ENCODE data around the gene CEP85. TPM values are rescaled to one million over a fixed set of nuclear protein-coding genes. Genes with fewer than 3 reads are reported as not detected.

CEP85 gene
- total and polyA plus RNA-seq, 2 of the 13 experiments (the other 11 are each of a cell fraction or from before 2014, with no cell fraction given) = 16.1 to 26.7 TPM

DNA sequence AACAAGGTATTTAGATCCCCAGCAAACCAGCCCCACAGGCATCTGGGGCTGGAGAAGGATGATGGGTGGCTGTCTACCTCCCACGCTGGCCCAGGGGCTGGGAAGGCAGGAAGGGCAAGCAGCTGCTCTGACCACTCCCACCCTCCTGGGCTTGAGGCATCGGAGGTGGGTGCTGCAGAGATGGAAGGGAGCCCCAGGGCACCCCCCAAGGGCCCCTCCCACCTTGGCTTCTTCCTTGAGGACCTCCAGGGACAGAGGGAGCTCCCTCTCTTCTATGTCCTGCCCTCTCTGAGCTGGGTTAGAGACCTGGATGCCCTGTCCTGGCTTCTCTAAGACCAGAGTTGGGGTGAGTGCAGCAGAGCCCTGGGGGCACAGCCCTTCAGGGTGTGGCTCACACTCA lies 86.9 kb downstream of the CEP85 start (continued):
- TF ChIP-seq TOE1 (CRISPR knock-in tag; IDR thresholded peaks at IDR 0.05) = no peak
- no peak for TF ChIP-seq BORCS8-MEF2B (CRISPR knock-in tag; IDR thresholded peaks at IDR 0.05)
- no peak for TF ChIP-seq ZNF850 (CRISPR knock-in tag; conservative IDR thresholded peaks at IDR 0.05)
- TF ChIP-seq, protein P1, sequence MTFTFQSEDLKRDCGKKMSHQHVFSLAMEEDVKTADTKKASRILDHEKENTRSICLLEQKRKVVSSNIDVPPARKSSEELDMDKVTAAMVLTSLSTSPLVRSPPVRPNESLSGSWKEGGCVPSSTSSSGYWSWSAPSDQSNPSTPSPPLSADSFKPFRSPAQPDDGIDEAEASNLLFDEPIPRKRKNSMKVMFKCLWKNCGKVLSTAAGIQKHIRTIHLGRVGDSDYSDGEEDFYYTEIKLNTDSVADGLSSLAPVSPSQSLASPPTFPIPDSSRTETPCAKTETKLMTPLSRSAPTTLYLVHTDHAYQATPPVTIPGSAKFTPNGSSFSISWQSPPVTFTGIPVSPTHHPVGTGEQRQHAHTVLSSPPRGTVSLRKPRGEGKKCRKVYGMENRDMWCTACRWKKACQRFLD (CRISPR knock-in tag; IDR thresholded peaks at IDR 0.05; ENCODE audit: borderline replicate concordance) = no peak

DNA sequence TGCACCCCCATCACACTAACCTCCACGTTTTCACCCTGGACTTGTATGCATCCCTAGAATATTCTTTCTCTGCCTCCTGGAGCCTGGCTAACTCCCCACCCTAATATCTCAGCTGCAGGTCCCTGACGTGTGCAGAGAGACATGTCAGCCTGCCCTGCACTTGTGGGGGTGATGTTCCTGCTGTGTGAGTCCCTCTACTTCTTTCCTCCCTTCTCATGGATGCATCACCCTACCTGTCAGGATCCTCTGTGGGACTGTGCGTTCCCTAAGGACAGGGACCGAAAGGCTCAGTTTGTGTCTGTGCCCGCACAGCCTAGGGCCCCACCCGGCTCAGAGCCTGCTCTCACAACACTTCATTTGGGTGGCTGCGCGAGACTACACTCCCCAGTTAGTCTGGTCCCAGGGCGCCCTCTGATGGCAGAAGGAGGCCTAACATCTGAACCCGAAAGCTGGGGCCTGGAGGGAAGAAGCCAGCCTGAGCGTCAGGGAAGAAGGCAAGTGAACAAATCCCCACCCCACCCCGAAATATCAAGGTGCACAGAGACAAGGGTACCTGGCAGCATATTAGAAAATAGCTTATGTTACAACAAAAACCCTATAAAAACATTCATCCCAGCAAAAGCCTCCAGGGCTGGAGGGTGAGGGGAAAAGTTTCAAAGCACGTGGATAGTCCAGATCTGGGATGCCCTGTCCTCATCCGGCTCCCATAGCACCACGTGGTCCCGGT lies 87.5 kb downstream of the CEP85 start:
- Histone ChIP-seq H2AFZ (ENCODE audit: low read length) (no peak overlapping the region), H3K4me3 (replicated peaks in 1 of 3; ENCODE audit: insufficient read depth in 1 of 3, low read depth in 2 of 3, low read length in 3 of 3) (no peak overlapping the region; a peak in 1 of 6 replicates), H3K36me3 (replicated peaks in 1 of 2; ENCODE audit: control insufficient read depth in 1 of 2, insufficient read depth in 2 of 2, low read length in 2 of 2) (no peaks in the 10 kb centered on the region), H3K79me2 (ENCODE audit: insufficient read depth, low read length) (no peaks in the 10 kb centered on the region), H3K4me1 (ENCODE audit: insufficient read depth, low read length) (no peaks in the 10 kb centered on the region), H3K9me3 (ENCODE audit: low read length) (no peaks in the 10 kb centered on the region), H3K27ac (ENCODE audit: extremely low read length, insufficient read depth, low read length) (no peak overlapping the region), H4K20me1 (ENCODE audit: insufficient read depth, low read length) (no peaks in the 10 kb centered on the region), H3K9ac (ENCODE audit: insufficient read depth, low read depth, low read length) (no peak overlapping the region), H3K27me3 (ENCODE audit: control insufficient read depth in 1 of 2, insufficient read depth in 2 of 2, low read length in 2 of 2) (no peaks in the 10 kb centered on the region), H3K4me2 (ENCODE audit: low read depth, low read length) (peak overlapping the region; percentile 18; the same call in 1 of the 2 replicates)
- peak; percentile 67 for FAIRE-seq
- intact Hi-C loops (cut with micrococcal nuclease; ENCODE audit: unreplicated experiment) (loop anchor here (1.0 to 2.0 kb wide), 4 partner anchors 36 to 70 kb away; no protein-coding TSS in a partner anchor), in situ Hi-C loops (cut with HindIII; ENCODE audit: extremely low pct_ligation_motif_present, low pct_unique_long_range_greater_than_20kb) (loop anchor here (5.0 kb wide), 2 partner anchors 39 to 41 kb away; partner anchors contain the start of gene SH3BGRL3)
- peak; percentile 69 for DNase-seq (ENCODE audit: low spot score)
- 35% methylated on average over 16 of the region's 16 CpGs for WGBS (ENCODE audit: low lambda C conversion rate)
- BruUV-seq (replicated peaks) = no TSS peak
- POLR2A ChIA-PET = interaction anchor here (0.8 to 1.1 kb wide), 3 partner anchors 29 to 152 kb away, joined by 3 to 5 read pairs (median 5); partner anchors contain the start of gene ZNF593
- peak; percentile 92 for ATAC-seq
- CTCF ChIA-PET (ENCODE audit: low intra/inter-chr PET ratio, low total read pairs) = interaction anchor here (1.1 to 2.3 kb wide), 4 partner anchors 36 to 131 kb away, joined by 3 to 26 read pairs (median 16); partner anchors contain the start of gene CATSPER4
- TF ChIP-seq SAP130 (CRISPR knock-in tag; IDR thresholded peaks at IDR 0.05; ENCODE audit: low read depth) = peak; percentile 41; the same call in 1 of the 2 replicates
- 0 out of 2 replicates have a peak, but pooled peaks have one; percentile 33 for TF ChIP-seq THAP11 (CRISPR knock-in tag; IDR thresholded peaks at IDR 0.05)
- no peak for TF ChIP-seq SOX5 (CRISPR knock-in tag; IDR thresholded peaks at IDR 0.05; ENCODE audit: borderline replicate concordance)
- 0 out of 2 replicates have a peak, but pooled peaks have one; percentile 30 for TF ChIP-seq FOXO1 (CRISPR knock-in tag; IDR thresholded peaks at IDR 0.05)
- peak; percentile 57; the same call in 1 of the 2 replicates for TF ChIP-seq ZBTB38 (CRISPR knock-in tag; IDR thresholded peaks at IDR 0.05)
- TF ChIP-seq ZFP37 (CRISPR knock-in tag; IDR thresholded peaks at IDR 0.05; ENCODE audit: borderline replicate concordance) = no peak
- TF ChIP-seq ATAD3A (CRISPR knock-in tag; IDR thresholded peaks at IDR 0.05) = no peak
- peak; percentile 26; the same call in 1 of the 2 replicates for TF ChIP-seq ZNF350 (CRISPR knock-in tag; IDR thresholded peaks at IDR 0.05; ENCODE audit: borderline replicate concordance, low read depth)
- TF ChIP-seq RNF2 (conservative IDR thresholded peaks at IDR 0.05; ENCODE audit: low read depth) = no peak
- TF ChIP-seq RAD21 (CRISPR knock-in tag; IDR thresholded peaks at IDR 0.05) = peak; percentile 94
- no peak for TF ChIP-seq SETDB1 (CRISPR knock-in tag; IDR thresholded peaks at IDR 0.05; ENCODE audit: borderline replicate concordance)
- TF ChIP-seq FOSL2 (CRISPR knock-in tag; IDR thresholded peaks at IDR 0.05) = 0 out of 2 replicates have a peak, but pooled peaks have one; percentile 13
- TF ChIP-seq, protein P2, sequence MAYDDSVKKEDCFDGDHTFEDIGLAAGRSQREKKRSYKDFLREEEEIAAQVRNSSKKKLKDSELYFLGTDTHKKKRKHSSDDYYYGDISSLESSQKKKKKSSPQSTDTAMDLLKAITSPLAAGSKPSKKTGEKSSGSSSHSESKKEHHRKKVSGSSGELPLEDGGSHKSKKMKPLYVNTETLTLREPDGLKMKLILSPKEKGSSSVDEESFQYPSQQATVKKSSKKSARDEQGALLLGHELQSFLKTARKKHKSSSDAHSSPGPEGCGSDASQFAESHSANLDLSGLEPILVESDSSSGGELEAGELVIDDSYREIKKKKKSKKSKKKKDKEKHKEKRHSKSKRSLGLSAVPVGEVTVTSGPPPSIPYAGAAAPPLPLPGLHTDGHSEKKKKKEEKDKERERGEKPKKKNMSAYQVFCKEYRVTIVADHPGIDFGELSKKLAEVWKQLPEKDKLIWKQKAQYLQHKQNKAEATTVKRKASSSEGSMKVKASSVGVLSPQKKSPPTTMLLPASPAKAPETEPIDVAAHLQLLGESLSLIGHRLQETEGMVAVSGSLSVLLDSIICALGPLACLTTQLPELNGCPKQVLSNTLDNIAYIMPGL (CRISPR knock-in tag; IDR thresholded peaks at IDR 0.05; ENCODE audit: borderline replicate concordance in 1 of 2, low read depth in 1 of 2) = 0 out of 4 replicates have a peak, but pooled peaks of 1 of the 2 experiments have one; percentile 37
- TF ChIP-seq BHLHE40 (IDR thresholded peaks at IDR 0.05; ENCODE audit: low read length) = 0 out of 2 replicates have a peak, but pooled peaks have one; percentile 28
- no peak for TF ChIP-seq RARA (CRISPR knock-in tag; IDR thresholded peaks at IDR 0.05)
- peak; percentile 34; the same call in 1 of the 2 replicates for TF ChIP-seq RXRB (CRISPR knock-in tag; IDR thresholded peaks at IDR 0.05; ENCODE audit: borderline replicate concordance)
- TF ChIP-seq MBD4 (IDR thresholded peaks at IDR 0.05; ENCODE audit: borderline replicate concordance, low read length) = no peak

Measured in HepG2 (cell line).